ENCODE data around the gene CAPN11. TPM values are rescaled to one million over a fixed set of nuclear protein-coding genes. Genes with fewer than 3 reads are reported as not detected.

The CAPN11 gene
- total and polyA plus RNA-seq, 9 of the 15 experiments (the other 6 are each of a cell fraction or from before 2014, with no cell fraction given) = 0.03 to 0.61 (median 0.17) TPM; not detected in 1

DNA sequence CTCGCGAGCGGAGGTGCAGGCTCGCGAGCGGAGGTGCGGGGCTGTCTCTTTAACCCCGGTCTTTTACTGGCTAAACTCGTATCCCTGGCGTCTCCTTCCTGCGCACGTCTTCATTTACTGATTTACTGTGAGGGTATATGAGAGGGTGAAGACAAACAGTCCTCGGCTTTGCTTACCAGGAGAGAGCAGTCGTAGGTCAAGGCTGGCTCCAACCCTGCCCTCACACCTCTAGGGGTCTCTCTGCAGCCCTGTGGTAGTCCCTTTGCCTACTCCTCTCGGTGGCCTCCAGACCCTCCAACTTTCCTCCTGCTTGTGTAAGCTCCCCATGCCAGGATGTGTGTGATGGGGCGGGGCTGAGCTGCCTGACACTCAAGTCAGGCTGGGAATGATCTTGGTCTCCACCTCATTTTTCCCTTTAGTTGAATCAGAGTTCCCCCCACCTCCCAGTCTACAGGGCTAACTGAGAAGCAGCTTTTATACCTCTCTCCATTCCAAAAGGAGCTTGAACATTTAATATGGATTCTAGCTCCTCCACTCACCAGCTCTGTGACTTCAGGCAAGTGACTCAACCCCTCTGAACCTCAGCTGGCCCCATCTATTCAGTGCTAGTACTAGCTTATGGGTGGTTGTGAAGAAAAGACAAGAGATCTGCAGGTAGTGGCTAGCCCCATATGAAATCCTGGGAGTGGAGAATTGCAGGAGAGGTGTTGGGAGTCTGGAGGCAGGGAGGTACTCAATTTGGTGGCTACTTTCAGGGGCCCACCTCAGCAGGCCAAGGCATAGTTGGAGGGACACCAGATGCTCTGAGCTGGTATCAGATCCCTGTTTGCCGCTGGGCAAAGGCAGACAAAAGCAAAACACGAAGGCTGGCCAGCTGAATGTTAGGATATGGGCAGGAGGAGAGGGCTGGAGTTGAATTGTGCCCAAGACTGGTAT, 65.7 kb downstream of the CAPN11 start (continued):
- TF ChIP-seq ATF7 (IDR thresholded peaks at IDR 0.05) (no peak), BCOR (IDR thresholded peaks at IDR 0.05) (peak; percentile 90), SMARCA5 (IDR thresholded peaks at IDR 0.05) (peak; percentile 62; the same call in 1 of the 2 replicates), FOXK1 (CRISPR knock-in tag; IDR thresholded peaks at IDR 0.05; ENCODE audit: borderline replicate concordance) (peak; percentile 19; the same call in 1 of the 2 replicates), ZNF311 (CRISPR knock-in tag; IDR thresholded peaks at IDR 0.05) (no peak), CBFB (CRISPR knock-in tag; IDR thresholded peaks at IDR 0.05) (0 out of 2 replicates have a peak, but pooled peaks have one; percentile 28)
- TF ChIP-seq, protein P1, sequence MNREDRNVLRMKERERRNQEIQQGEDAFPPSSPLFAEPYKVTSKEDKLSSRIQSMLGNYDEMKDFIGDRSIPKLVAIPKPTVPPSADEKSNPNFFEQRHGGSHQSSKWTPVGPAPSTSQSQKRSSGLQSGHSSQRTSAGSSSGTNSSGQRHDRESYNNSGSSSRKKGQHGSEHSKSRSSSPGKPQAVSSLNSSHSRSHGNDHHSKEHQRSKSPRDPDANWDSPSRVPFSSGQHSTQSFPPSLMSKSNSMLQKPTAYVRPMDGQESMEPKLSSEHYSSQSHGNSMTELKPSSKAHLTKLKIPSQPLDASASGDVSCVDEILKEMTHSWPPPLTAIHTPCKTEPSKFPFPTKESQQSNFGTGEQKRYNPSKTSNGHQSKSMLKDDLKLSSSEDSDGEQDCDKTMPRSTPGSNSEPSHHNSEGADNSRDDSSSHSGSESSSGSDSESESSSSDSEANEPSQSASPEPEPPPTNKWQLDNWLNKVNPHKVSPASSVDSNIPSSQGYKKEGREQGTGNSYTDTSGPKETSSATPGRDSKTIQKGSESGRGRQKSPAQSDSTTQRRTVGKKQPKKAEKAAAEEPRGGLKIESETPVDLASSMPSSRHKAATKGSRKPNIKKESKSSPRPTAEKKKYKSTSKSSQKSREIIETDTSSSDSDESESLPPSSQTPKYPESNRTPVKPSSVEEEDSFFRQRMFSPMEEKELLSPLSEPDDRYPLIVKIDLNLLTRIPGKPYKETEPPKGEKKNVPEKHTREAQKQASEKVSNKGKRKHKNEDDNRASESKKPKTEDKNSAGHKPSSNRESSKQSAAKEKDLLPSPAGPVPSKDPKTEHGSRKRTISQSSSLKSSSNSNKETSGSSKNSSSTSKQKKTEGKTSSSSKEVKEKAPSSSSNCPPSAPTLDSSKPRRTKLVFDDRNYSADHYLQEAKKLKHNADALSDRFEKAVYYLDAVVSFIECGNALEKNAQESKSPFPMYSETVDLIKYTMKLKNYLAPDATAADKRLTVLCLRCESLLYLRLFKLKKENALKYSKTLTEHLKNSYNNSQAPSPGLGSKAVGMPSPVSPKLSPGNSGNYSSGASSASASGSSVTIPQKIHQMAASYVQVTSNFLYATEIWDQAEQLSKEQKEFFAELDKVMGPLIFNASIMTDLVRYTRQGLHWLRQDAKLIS (CRISPR knock-in tag; IDR thresholded peaks at IDR 0.05) = 0 out of 2 replicates have a peak, but pooled peaks have one; percentile 36

Measured in K562 (cell line).